LNCAP (cell line): ENCODE measurements around the gene ADAM12.

ENCODE experiments used
- CTCF ChIP-seq: fragments of 450-650 bp; IDR thresholded peaks from 2 replicates; pipeline ENCODE4 v1.5.1; 2017; ENCODE audit warnings: mild to moderate bottlenecking

ADAM12 gene

DNA sequence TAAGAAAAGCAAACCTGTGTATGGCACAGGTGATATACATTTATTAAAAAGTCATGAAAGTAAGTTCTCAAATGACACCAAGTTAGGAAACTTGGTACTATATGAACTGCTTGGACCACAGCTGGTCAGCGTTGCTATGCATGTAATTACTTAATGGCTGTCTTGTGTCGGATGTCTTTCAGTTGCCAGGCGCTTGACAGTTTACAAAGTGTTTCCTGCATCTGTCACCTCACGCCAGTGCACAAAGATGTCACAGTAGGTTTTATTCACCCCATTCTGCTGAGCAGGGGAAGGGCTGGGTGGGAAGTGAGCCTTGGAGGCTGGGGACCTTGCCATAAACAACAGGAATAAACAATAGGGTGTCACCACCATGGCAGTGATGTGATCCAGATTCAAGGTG is 35.8 kb downstream of the ADAM12 start:
- TF ChIP-seq CTCF: no peak

DNA sequence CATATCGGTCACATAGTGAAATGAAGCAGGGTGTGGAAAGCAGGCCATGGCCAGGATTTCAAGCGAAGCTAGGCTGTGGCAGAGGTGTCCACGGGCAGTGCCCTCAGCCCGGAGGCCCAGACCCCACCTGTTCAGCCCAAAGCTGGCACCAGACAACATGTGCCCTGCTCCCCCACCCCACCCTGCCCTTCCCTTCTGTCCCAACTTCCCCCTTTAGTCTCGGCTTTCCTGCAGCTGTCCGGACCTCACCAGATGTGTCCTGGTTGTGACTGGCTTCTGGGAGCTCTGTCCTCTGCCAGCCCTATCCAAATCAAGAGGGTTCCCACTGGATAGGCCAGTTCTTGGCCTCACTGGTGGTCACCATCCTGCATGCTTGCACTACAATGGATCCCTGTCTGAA is 37.3 kb downstream of the ADAM12 start:
- no peak for TF ChIP-seq CTCF

GRCh38 chr10:126350216-126350992 is 37.9 kb downstream of the ADAM12 start:
- TF ChIP-seq CTCF: no peak

DNA sequence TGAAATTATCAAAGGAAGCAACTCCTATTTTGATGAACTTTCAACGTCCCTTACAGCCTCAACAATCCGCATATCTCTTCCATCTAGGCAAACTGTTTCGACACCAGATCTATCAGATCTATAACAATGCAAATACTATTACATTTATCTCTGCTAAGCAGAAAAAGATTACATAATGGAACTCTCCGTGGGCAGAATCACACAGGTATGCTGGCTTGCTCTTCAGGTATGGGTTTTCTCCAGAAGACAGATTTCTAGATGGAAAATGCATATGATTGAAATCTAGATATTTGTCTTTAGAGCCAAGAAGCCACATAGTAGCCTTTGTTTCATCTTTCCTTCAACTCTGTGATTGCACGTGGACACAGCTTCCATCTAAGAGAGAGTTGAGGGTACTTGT is 38.6 kb downstream of the ADAM12 start:
- TF ChIP-seq CTCF: no peak

GRCh38 chr10:126349101-126349500 is 39.2 kb downstream of the ADAM12 start:
- no peak for TF ChIP-seq CTCF

GRCh38 chr10:126342680-126343079 is 45.6 kb downstream of the ADAM12 start:
- no peak for TF ChIP-seq CTCF

DNA sequence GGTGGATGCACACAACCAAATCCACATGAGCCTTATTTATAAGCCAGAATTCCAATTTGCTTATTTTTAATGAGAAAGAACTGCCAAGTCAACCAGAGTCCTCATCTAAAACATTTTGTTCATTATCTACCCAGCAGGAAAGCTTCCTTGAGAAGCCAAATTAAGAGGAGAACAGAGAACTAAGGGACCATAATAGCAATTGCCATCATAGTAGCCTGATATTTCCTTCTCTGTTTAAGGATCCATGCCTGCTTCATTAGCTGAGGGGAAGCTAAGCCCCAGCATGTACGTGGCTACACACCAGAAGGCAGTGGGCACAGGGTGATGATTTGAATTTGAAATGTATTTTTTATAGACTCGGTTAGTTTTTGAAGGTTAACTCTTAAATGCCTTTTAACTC is 46.8 kb downstream of the ADAM12 start:
- no peak for TF ChIP-seq CTCF
